K562 (cell line): ENCODE results near the gene SLC4A1. TPM values are rescaled to one million over a fixed set of nuclear protein-coding genes. Genes with fewer than 3 reads are reported as not detected.

ENCODE experiments used
- CHD7 ChIP-seq: fragments of 200-600 bp; sonication (generic); IDR thresholded peaks from one replicate; pipeline ENCODE4 v1.6.1; 2012; ENCODE audit warnings: mild to moderate bottlenecking, low read depth, low read length, inconsistent platforms
- CTBP1 ChIP-seq: fragments of 450-650 bp; IDR thresholded peaks from 2 replicates; pipeline ENCODE4 v1.6.1; 2016; ENCODE audit warnings: borderline replicate concordance
- KLF6 ChIP-seq: fragments of 250-450 bp; sonication (Bioruptor Pico); IDR thresholded peaks from 2 replicates; pipeline ENCODE4 v1.4.0; 2020; ENCODE audit warnings: mild to moderate bottlenecking, moderate library complexity, borderline replicate concordance
- RBFOX2 ChIP-seq: fragments of 200-400 bp; formaldehyde crosslinking; IDR thresholded peaks from 2 replicates; pipeline ENCODE4 v1.6.1; 2017; ENCODE audit warnings: low read depth, mild to moderate bottlenecking, low read length, moderate library complexity
- SMC3 ChIP-seq: conservative IDR thresholded peaks from 2 replicates; pipeline ENCODE4 v1.6.1; 2011; ENCODE audit warnings: low read depth, low read length, improper control_type of control experiment; ENCODE audit not compliant: insufficient read depth
- ZC3H11A ChIP-seq: IDR thresholded peaks from 2 replicates; pipeline ENCODE4 v1.6.1; 2012; ENCODE audit warnings: low read depth, low read length, improper control_type of control experiment
- ZNF511 ChIP-seq: sonication (generic); formaldehyde crosslinking; IDR thresholded peaks from 2 replicates; pipeline ENCODE4 v1.8.0; 2022; ENCODE audit warnings: mild to moderate bottlenecking, missing genetic modification reagents
- polyA plus RNA-seq, 8 experiments: library from polyadenylated mRNA; depleted of rRNA in 4 of 8; stranded (reverse) in 5 of 8; unstranded in 3 of 8; fragments of >200 nt; fragmentation: Nextera tagmentation in 2 of 8; fragmentation: Illumina TruSeq in 1 of 8; extraction: Ambion mirVana in 2 of 8; extraction: Trizol in 1 of 8; gene quantifications; 2 replicates each; pipeline versions ENCODE4 v1.2.1 to v1.2.3, GENCODE V29; 2011 to 2014; ENCODE audit warnings: inconsistent platforms in 1 of 8, missing spikeins in 1 of 8
- total RNA-seq, 7 experiments: library from RNA; depleted of rRNA in 6 of 7; stranded (reverse); fragments of >200 nt in 6 of 7; fragmentation: Illumina TruSeq in 2 of 7; extraction: Trizol in 2 of 7; gene quantifications; 2 replicates each; pipeline versions ENCODE4 v1.2.1 to v1.2.3, GENCODE V29; 2011 to 2021; ENCODE audit warnings: low replicate concordance in 1 of 7

The SLC4A1 gene
- total and polyA plus RNA-seq, 9 of the 15 experiments (the other 6 are each of a cell fraction or from before 2014, with no cell fraction given), result 0.14 to 1.00 (median 0.53) TPM

- TF ChIP-seq CHD7, result no peak
- TF ChIP-seq RBFOX2, result 0 out of 2 replicates have a peak, but pooled peaks have one; percentile 30
- TF ChIP-seq ZNF511 (CRISPR knock-in tag), result no peak
- TF ChIP-seq ZC3H11A, result no peak
- no peak for TF ChIP-seq SMC3
- TF ChIP-seq CTBP1, result no peak
- TF ChIP-seq KLF6 (CRISPR knock-in tag), result no peak
Observed at GRCh38 chr17:44206825-44207155, 61.1 kb downstream of the SLC4A1 start (continued).
